ENCODE results near the gene GAB2. TPM values are rescaled to one million over a fixed set of nuclear protein-coding genes. Genes with fewer than 3 reads are reported as not detected.
A peak's percentile ranks its signal among the peaks of the same experiment; 100 is the strongest.

Gene GAB2
- total and polyA plus RNA-seq, 8 donors: 2.2 to 19.3 (median 8.6) TPM

GRCh38 chr11:78166855-78167469, 250.7 kb downstream of the GAB2 start:
- intact Hi-C loops (cut with DNase I; ENCODE audit: low total_unique reads): no loop called here
- Histone ChIP-seq H3K27me3 (no peaks in the 10 kb centered on the region), H3K4me3 (no peak overlapping the region), H3K4me1 (peaks cover 11 to 55% (median 14%) of the 10 kb centered on the region in 4 donors), H3K27ac (peak overlapping the region in 2 of 5 donors; percentile 47 to 83), H3K9me3 (no peaks in the 10 kb centered on the region), H3K36me3 (peaks cover 0 to 14% (median 8%) of the 10 kb centered on the region in 4 donors)
- DNase-seq: peak in 1 of 2 donors; percentile 44
- TF ChIP-seq EP300 (IDR thresholded peaks at IDR 0.05) (no peak), POLR2AphosphoS5 (IDR thresholded peaks at IDR 0.05) (peak in 1 of 3 donors; percentile 41)
- 76 to 93% (median 90%) methylated on average over 6 of the region's 6 CpGs for WGBS, 5 donors

Other genes with a start within 250 kb of the GAB2 start
- gene KCTD21, start 229.2 kb downstream of the GAB2 start, total RNA-seq: 10 to 100 TPM in 1 of 5 donors, 1 to 10 TPM in 3, not detected in 1; 2.9 to 62.4 (median 4.3) TPM
- 1 to 10 TPM; 2.9 to 4.7 (median 3.7) TPM for gene KCTD21, start 229.2 kb downstream of the GAB2 start, polyA plus RNA-seq
- gene USP35, start 228.9 kb downstream of the GAB2 start, total RNA-seq: 10 to 100 TPM in 3 of 5 donors, 1 to 10 TPM in 2; 3.3 to 68.4 (median 10.7) TPM
- 1 to 10 TPM in 2 of 3 donors, under 1 TPM in 1; 0.61 to 3.4 (median 2.8) TPM for gene USP35, start 228.9 kb downstream of the GAB2 start, polyA plus RNA-seq
- gene NARS2, start 157.0 kb upstream of the GAB2 start, total RNA-seq: 10 to 100 TPM in 3 of 5 donors, 1 to 10 TPM in 2; 4.7 to 34.5 (median 14.5) TPM
- gene NARS2, start 157.0 kb upstream of the GAB2 start, polyA plus RNA-seq: 10 to 100 TPM; 13.5 to 15.0 (median 13.8) TPM

Data from stomach (tissue), 9 donors.